ENCODE measurements around the gene ZNF276.

GRCh38 chr16:89761304-89761922, 40.1 kb downstream of the ZNF276 start:
- no peak for TF ChIP-seq EZH2 (IDR thresholded peaks at IDR 0.05)
- no peak for TF ChIP-seq POLR2AphosphoS5 (IDR thresholded peaks at IDR 0.05; ENCODE audit: borderline replicate concordance, low read depth, low read length)
- no peak for TF ChIP-seq FOXP2 (optimal IDR thresholded peaks at IDR 0.05; ENCODE audit: control extremely low read depth, extremely low read length, insufficient read depth)
